K562 (cell line): ENCODE results near the gene ZFYVE1. TPM values are rescaled to one million over a fixed set of nuclear protein-coding genes. Genes with fewer than 3 reads are reported as not detected.

Experiments used
- ATAC-seq: fragments of 200-7000 bp; cut with Tn5 transposase; 3 replicates; pipeline ENCODE4 v1.9.1; 2020; ENCODE audit warnings: moderate library complexity
- BruUV-seq: library from RNA; stranded (reverse); fragments of 400-500 nt; replicated peaks from 2 replicates; lab custom pipeline; 2021; lab: Mats Ljungman, UMichigan
- CTCF ChIA-PET: fragments of 300-600 bp; formaldehyde crosslinking; extraction: SDS; loops from one replicate; lab custom pipeline; 2021; ENCODE audit warnings: low intra/inter-chr PET ratio; lab: Yijun Ruan, JAX
- POLR2A ChIA-PET: fragments of 300-600, 350-650 bp; sonication (Branson Sonifier 250); formaldehyde crosslinking; extraction: SDS; loops from one replicate; lab custom pipeline; 2021; ENCODE audit warnings: antibody characterized with exemption, inconsistent platforms; lab: Yijun Ruan, JAX
- DNase-seq, 4 experiments: peaks; one replicate each; pipeline versions ENCODE4 v3.0.0 to v3.0.0-alpha.2; 2011 to 2018; ENCODE audit warnings: low spot score in 3 of 4, mixed read lengths in 3 of 4; ENCODE audit errors: extremely low read depth in 1 of 4
- FAIRE-seq: peaks from 2 replicates; lab custom pipeline; 2011; peaks lifted over from hg19 to GRCh38; lab: Jason Lieb, UNC
- H2AFZ ChIP-seq: 2 replicates; pipeline ENCODE4 v1.6.0; 2011; ENCODE audit warnings: low read depth, low read length, control low read depth, inconsistent platforms
- H3K27ac ChIP-seq: fragments of 200-600 bp; 3 replicates; pipeline ENCODE4 v1.8.0; 2011; ENCODE audit warnings: low read depth, mild to moderate bottlenecking, control low read depth, inconsistent platforms, low read length, moderate library complexity, mixed read lengths; ENCODE audit errors: extremely low read depth
- H3K27me3 ChIP-seq, 2 experiments: fragments of 300-600 bp in 1 of 2; 2 replicates in 1 of 2; 3 replicates in 1 of 2; pipeline versions ENCODE4 v1.6.0 to v1.8.0; 2011; ENCODE audit warnings: inconsistent platforms in 2 of 2, low read length in 2 of 2, mild to moderate bottlenecking in 1 of 2, mixed read lengths in 1 of 2, moderate library complexity in 1 of 2; ENCODE audit not compliant: control insufficient read depth in 2 of 2, insufficient read depth in 2 of 2
- H3K36me3 ChIP-seq: fragments of 300-600 bp; 3 replicates; pipeline ENCODE4 v1.8.0; 2011; ENCODE audit warnings: mild to moderate bottlenecking, low read length, inconsistent platforms; ENCODE audit not compliant: control insufficient read depth, insufficient read depth
- H3K4me1 ChIP-seq, 2 experiments: fragments of 200-600 bp in 1 of 2; replicated peaks in 1 of 2; 2 replicates in 1 of 2; 3 replicates in 1 of 2; pipeline versions ENCODE4 v1.5.1 to v1.8.0; 2011; ENCODE audit warnings: inconsistent platforms in 2 of 2, low read length in 2 of 2, mild to moderate bottlenecking in 1 of 2, mixed read lengths in 1 of 2, moderate library complexity in 1 of 2; ENCODE audit not compliant: control insufficient read depth in 2 of 2, insufficient read depth in 2 of 2
- H3K4me2 ChIP-seq: 2 replicates; pipeline ENCODE4 v1.6.1; 2011; ENCODE audit warnings: low read length, control low read depth, inconsistent platforms, mixed read lengths; ENCODE audit not compliant: insufficient read depth
- H3K4me3 ChIP-seq: fragments of 200-600 bp; sonication (generic), shearing (Covaris generic); 2 replicates; pipeline ENCODE4 v1.5.1; 2016; ENCODE audit warnings: control low read depth, inconsistent platforms
- H3K79me2 ChIP-seq: fragments of 200-600 bp; 3 replicates; pipeline ENCODE4 v1.8.0; 2011; ENCODE audit warnings: low read length, inconsistent platforms; ENCODE audit not compliant: control insufficient read depth, insufficient read depth
- H3K9ac ChIP-seq, 2 experiments: 2 replicates each; pipeline versions ENCODE4 v1.6.0 to v1.6.1; 2011; ENCODE audit warnings: low read depth in 2 of 2, low read length in 2 of 2, control low read depth in 1 of 2, inconsistent platforms in 1 of 2, mild to moderate bottlenecking in 1 of 2, mixed read lengths in 1 of 2; ENCODE audit not compliant: insufficient read depth in 1 of 2
- H3K9me1 ChIP-seq: one replicate; pipeline ENCODE4 v1.6.0; 2011; ENCODE audit warnings: inconsistent platforms, mild to moderate bottlenecking, low read length, moderate library complexity; ENCODE audit not compliant: control insufficient read depth, insufficient read depth
- H3K9me3 ChIP-seq: replicated peaks from 2 replicates; pipeline ENCODE4 v1.5.1; 2011; ENCODE audit warnings: low read depth, low read length, inconsistent platforms; ENCODE audit not compliant: control insufficient read depth, insufficient read depth
- H4K20me1 ChIP-seq: replicated peaks from 2 replicates; pipeline ENCODE4 v1.6.1; 2011; ENCODE audit warnings: low read length, inconsistent platforms, mixed read lengths; ENCODE audit not compliant: control insufficient read depth, insufficient read depth
- HOXB6 ChIP-seq: fragments of 250-450 bp; sonication (Bioruptor Pico); IDR thresholded peaks from 2 replicates; pipeline ENCODE4 v1.5.1; 2022; ENCODE audit warnings: mild to moderate bottlenecking, borderline replicate concordance
- RAD21 ChIP-seq, 2 experiments: fragments of 250-450 bp in 1 of 2; fragments of 450-650 bp in 1 of 2; sonication (Bioruptor Pico) in 1 of 2; formaldehyde crosslinking in 1 of 2; IDR thresholded peaks in 1 of 2; conservative IDR thresholded peaks in 1 of 2; 2 replicates each; pipeline versions ENCODE4 v1.4.0 to v1.8.0; 2020 to 2022; ENCODE audit warnings: mild to moderate bottlenecking in 2 of 2, moderate library complexity in 1 of 2
- WGBS: fragments of 100-300 bp; shearing (Covaris generic); methylation state at CpG from one replicate; pipeline ENCODE4 v1.1.6; 2016; ENCODE audit warnings: low coverage, mixed read lengths; ENCODE audit not compliant: insufficient coverage; ENCODE audit errors: missing lambda C conversion rate; 5-methylcytosine and 5-hydroxymethylcytosine counted together
- in situ Hi-C: fragments of 300-500 bp; cut with MboI; formaldehyde crosslinking; loops from 4 replicates; pipeline ENCODE4 v1.15.0; 2018; ENCODE audit warnings: inconsistent platforms, mixed read lengths
- intact Hi-C: fragments of 100-400 bp; cut with micrococcal nuclease; formaldehyde crosslinking; loops from 2 replicates; pipeline ENCODE4 v1.14.2; 2022
- polyA plus RNA-seq, 8 experiments: library from polyadenylated mRNA; depleted of rRNA in 4 of 8; stranded (reverse) in 5 of 8; unstranded in 3 of 8; fragments of >200 nt; fragmentation: Nextera tagmentation in 2 of 8; fragmentation: Illumina TruSeq in 1 of 8; extraction: Ambion mirVana in 2 of 8; extraction: Trizol in 1 of 8; gene quantifications; 2 replicates each; pipeline versions ENCODE4 v1.2.1 to v1.2.3, GENCODE V29; 2011 to 2014; ENCODE audit warnings: inconsistent platforms in 1 of 8, missing spikeins in 1 of 8
- small RNA-seq: library from RNA; depleted of rRNA; stranded (forward); fragments of <200 nt; gene quantifications from one replicate; pipeline ENCODE3, GENCODE V24; 2014
- total RNA-seq, 7 experiments: library from RNA; depleted of rRNA in 6 of 7; stranded (reverse); fragments of >200 nt in 6 of 7; fragmentation: Illumina TruSeq in 2 of 7; extraction: Trizol in 2 of 7; gene quantifications; 2 replicates each; pipeline versions ENCODE4 v1.2.1 to v1.2.3, GENCODE V29; 2011 to 2021; ENCODE audit warnings: low replicate concordance in 1 of 7
- TF ChIP-seq, protein P1 (sequence below), 3 experiments: IDR thresholded peaks in 2 of 3; conservative IDR thresholded peaks in 1 of 3; 2 replicates each; pipeline ENCODE4 v1.5.1; 2011 to 2012; ENCODE audit warnings: low read length in 3 of 3, mild to moderate bottlenecking in 3 of 3, control low read depth in 2 of 3, improper control_type of control experiment in 1 of 3, inconsistent platforms in 1 of 3, low read depth in 1 of 3, mixed read lengths in 1 of 3, moderate library complexity in 1 of 3; ENCODE audit not compliant: insufficient read depth in 2 of 3

The ZFYVE1 gene
- total and polyA plus RNA-seq, 9 of the 15 experiments (the other 6 are each of a cell fraction or from before 2014, with no cell fraction given) = 0.62 to 5.5 (median 3.4) TPM

DNA sequence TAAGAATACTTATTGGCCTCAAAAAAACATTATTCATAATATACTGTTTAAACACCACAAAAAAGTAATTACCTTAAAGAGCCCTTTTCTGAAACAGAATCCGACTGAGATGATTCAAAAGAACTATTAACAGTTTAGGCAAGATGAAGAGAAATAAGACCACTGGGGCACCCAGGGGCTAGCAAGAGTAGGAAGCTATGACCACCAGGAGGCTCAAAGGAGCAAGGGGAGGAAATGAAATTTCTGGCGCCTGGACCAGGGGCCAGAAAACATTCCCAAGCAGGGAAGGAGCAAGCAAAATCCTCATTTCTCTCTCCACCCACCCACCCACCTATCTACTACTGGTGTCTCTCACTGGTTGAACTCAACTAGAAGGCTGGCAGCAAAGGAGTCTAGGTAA is 106.9 kb downstream of the ZFYVE1 start:
- no peaks in the 10 kb centered on the region for H3K27me3 ChIP-seq
- FAIRE-seq = no peak
- TF ChIP-seq, protein P1, sequence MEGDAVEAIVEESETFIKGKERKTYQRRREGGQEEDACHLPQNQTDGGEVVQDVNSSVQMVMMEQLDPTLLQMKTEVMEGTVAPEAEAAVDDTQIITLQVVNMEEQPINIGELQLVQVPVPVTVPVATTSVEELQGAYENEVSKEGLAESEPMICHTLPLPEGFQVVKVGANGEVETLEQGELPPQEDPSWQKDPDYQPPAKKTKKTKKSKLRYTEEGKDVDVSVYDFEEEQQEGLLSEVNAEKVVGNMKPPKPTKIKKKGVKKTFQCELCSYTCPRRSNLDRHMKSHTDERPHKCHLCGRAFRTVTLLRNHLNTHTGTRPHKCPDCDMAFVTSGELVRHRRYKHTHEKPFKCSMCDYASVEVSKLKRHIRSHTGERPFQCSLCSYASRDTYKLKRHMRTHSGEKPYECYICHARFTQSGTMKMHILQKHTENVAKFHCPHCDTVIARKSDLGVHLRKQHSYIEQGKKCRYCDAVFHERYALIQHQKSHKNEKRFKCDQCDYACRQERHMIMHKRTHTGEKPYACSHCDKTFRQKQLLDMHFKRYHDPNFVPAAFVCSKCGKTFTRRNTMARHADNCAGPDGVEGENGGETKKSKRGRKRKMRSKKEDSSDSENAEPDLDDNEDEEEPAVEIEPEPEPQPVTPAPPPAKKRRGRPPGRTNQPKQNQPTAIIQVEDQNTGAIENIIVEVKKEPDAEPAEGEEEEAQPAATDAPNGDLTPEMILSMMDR (IDR thresholded peaks at IDR 0.05 in 2 of 3, conservative IDR thresholded peaks at IDR 0.05 in 1 of 3; ENCODE audit: insufficient read depth in 2 of 3, low read depth in 1 of 3, low read length in 3 of 3) = peak; percentile 45 to 46 (median 46)
- TF ChIP-seq RAD21 (CRISPR knock-in tag; conservative IDR thresholded peaks at IDR 0.05 in 1 of 2, IDR thresholded peaks at IDR 0.05 in 1 of 2) (peak in 1 of 2 experiments; percentile 23; a peak in 1 of 4 replicates), HOXB6 (CRISPR knock-in tag) (no peak)
- TF ChIP-seq, all 486 proteins: peak for 2
- no peaks in the 10 kb centered on the region for H3K79me2 ChIP-seq
- peak in 1 of 4 experiments; percentile 15 for DNase-seq
- H3K36me3 ChIP-seq = no peaks in the 10 kb centered on the region
- ATAC-seq = peak; percentile 38; the same call in 1 of the 3 replicates
- H3K4me3 ChIP-seq = no peak overlapping the region
- no peak overlapping the region for H3K27ac ChIP-seq
- peak overlapping the region; percentile 70; the same call in 1 of the 2 replicates for H2AFZ ChIP-seq
- H3K4me1 ChIP-seq = peaks cover 9% of the 10 kb centered on the region in 2 experiments
- H3K9ac ChIP-seq = no peak overlapping the region
- WGBS = 7% methylated on average over 2 of the region's 2 CpGs
- H4K20me1 ChIP-seq = no peaks in the 10 kb centered on the region
- no TSS peak for BruUV-seq
- ChIA-PET CTCF (interaction anchor here (0.7 kb wide), 1 partner anchor 28 kb away, joined by 3 read pairs; no protein-coding TSS in a partner anchor), POLR2A (no interaction called here)
- intact Hi-C loops (loop anchor here (10.0 kb wide), 1 partner anchor 545 kb away; no protein-coding TSS in a partner anchor), in situ Hi-C loops (no loop called here)
- H3K4me2 ChIP-seq = no peak overlapping the region
- H3K9me1 ChIP-seq = no peaks in the 10 kb centered on the region
- H3K9me3 ChIP-seq = no peaks in the 10 kb centered on the region

Small RNA genes within 50 kb of the gene (small RNA-seq; reads per million reads assigned to genes)
- not detected for gene RN7SL586P

Other genes starting within 250 kb of the ZFYVE1 start
- 1.0 and 4.9 TPM in 2 replicates for gene DPF3, start 133.0 kb downstream of the ZFYVE1 start, total RNA-seq (2014; rRNA removed)
- gene DPF3, start 133.0 kb downstream of the ZFYVE1 start, total RNA-seq (2014; rRNA removed; fragmentation: Illumina TruSeq; extraction: Trizol) = 0.64 and 1.2 TPM in 2 replicates
- 1.3 and 2.1 TPM in 2 replicates for gene DPF3, start 133.0 kb downstream of the ZFYVE1 start, total RNA-seq (2015; rRNA removed; fragmentation: Illumina TruSeq; extraction: Trizol)
- gene DPF3, start 133.0 kb downstream of the ZFYVE1 start, total RNA-seq (2021) = 1.1 and 1.7 TPM in 2 replicates
- gene DPF3, start 133.0 kb downstream of the ZFYVE1 start, polyA plus RNA-seq (2011; rRNA removed) = 0.64 and 0.78 TPM in 2 replicates
- 1.0 and 1.1 TPM in 2 replicates for gene DPF3, start 133.0 kb downstream of the ZFYVE1 start, polyA plus RNA-seq (2014; fragmentation: Illumina TruSeq; extraction: Trizol)
- under 1 TPM; 0.21 to 0.25 TPM for gene DPF3, start 133.0 kb downstream of the ZFYVE1 start, polyA plus RNA-seq (2014; fragmentation: Nextera tagmentation; extraction: Ambion mirVana)
- gene DPF3, start 133.0 kb downstream of the ZFYVE1 start, polyA plus RNA-seq (2014; rRNA removed) = 1.4 and 1.8 TPM in 2 replicates
- 21.4 and 31.3 TPM in 2 replicates for gene DCAF4, start 100.6 kb downstream of the ZFYVE1 start, total RNA-seq (2014; rRNA removed)
- 18.8 and 22.9 TPM in 2 replicates for gene DCAF4, start 100.6 kb downstream of the ZFYVE1 start, total RNA-seq (2014; rRNA removed; fragmentation: Illumina TruSeq; extraction: Trizol)
- gene DCAF4, start 100.6 kb downstream of the ZFYVE1 start, total RNA-seq (2015; rRNA removed; fragmentation: Illumina TruSeq; extraction: Trizol) = 19.6 and 20.4 TPM in 2 replicates
- gene DCAF4, start 100.6 kb downstream of the ZFYVE1 start, total RNA-seq (2021) = 27.9 and 28.2 TPM in 2 replicates
- 26.9 and 31.8 TPM in 2 replicates for gene DCAF4, start 100.6 kb downstream of the ZFYVE1 start, polyA plus RNA-seq (2011; rRNA removed)
- 40.3 and 49.2 TPM in 2 replicates for gene DCAF4, start 100.6 kb downstream of the ZFYVE1 start, polyA plus RNA-seq (2014; fragmentation: Illumina TruSeq; extraction: Trizol)
- gene DCAF4, start 100.6 kb downstream of the ZFYVE1 start, polyA plus RNA-seq (2014; fragmentation: Nextera tagmentation; extraction: Ambion mirVana) = 1 to 10 TPM; 2.7 to 3.8 TPM
- 27.9 and 34.6 TPM in 2 replicates for gene DCAF4, start 100.6 kb downstream of the ZFYVE1 start, polyA plus RNA-seq (2014; rRNA removed)
- 32.2 and 34.6 TPM in 2 replicates for gene RBM25, start 31.4 kb upstream of the ZFYVE1 start, total RNA-seq (2014; rRNA removed)
- gene RBM25, start 31.4 kb upstream of the ZFYVE1 start, total RNA-seq (2014; rRNA removed; fragmentation: Illumina TruSeq; extraction: Trizol) = 48.1 and 55.6 TPM in 2 replicates
- 59.8 and 64.4 TPM in 2 replicates for gene RBM25, start 31.4 kb upstream of the ZFYVE1 start, total RNA-seq (2015; rRNA removed; fragmentation: Illumina TruSeq; extraction: Trizol)
- 47.3 and 51.4 TPM in 2 replicates for gene RBM25, start 31.4 kb upstream of the ZFYVE1 start, total RNA-seq (2021)
- 28.8 and 38.1 TPM in 2 replicates for gene RBM25, start 31.4 kb upstream of the ZFYVE1 start, polyA plus RNA-seq (2011; rRNA removed)
- 64.4 and 80.1 TPM in 2 replicates for gene RBM25, start 31.4 kb upstream of the ZFYVE1 start, polyA plus RNA-seq (2014; fragmentation: Illumina TruSeq; extraction: Trizol)
- gene RBM25, start 31.4 kb upstream of the ZFYVE1 start, polyA plus RNA-seq (2014; fragmentation: Nextera tagmentation; extraction: Ambion mirVana) = 10 to 100 TPM; 28.6 to 36.7 TPM
- 46.2 and 58.8 TPM in 2 replicates for gene RBM25, start 31.4 kb upstream of the ZFYVE1 start, polyA plus RNA-seq (2014; rRNA removed)
- 15.0 and 15.3 TPM in 2 replicates for gene PSEN1, start 109.4 kb upstream of the ZFYVE1 start, total RNA-seq (2014; rRNA removed)
- gene PSEN1, start 109.4 kb upstream of the ZFYVE1 start, total RNA-seq (2014; rRNA removed; fragmentation: Illumina TruSeq; extraction: Trizol) = 14.3 and 16.2 TPM in 2 replicates
- gene PSEN1, start 109.4 kb upstream of the ZFYVE1 start, total RNA-seq (2015; rRNA removed; fragmentation: Illumina TruSeq; extraction: Trizol) = 14.6 and 14.8 TPM in 2 replicates
- 18.7 and 22.2 TPM in 2 replicates for gene PSEN1, start 109.4 kb upstream of the ZFYVE1 start, total RNA-seq (2021)
- gene PSEN1, start 109.4 kb upstream of the ZFYVE1 start, polyA plus RNA-seq (2011; rRNA removed) = 9.9 and 10.8 TPM in 2 replicates
- gene PSEN1, start 109.4 kb upstream of the ZFYVE1 start, polyA plus RNA-seq (2014; fragmentation: Illumina TruSeq; extraction: Trizol) = 20.1 and 25.2 TPM in 2 replicates
- gene PSEN1, start 109.4 kb upstream of the ZFYVE1 start, polyA plus RNA-seq (2014; fragmentation: Nextera tagmentation; extraction: Ambion mirVana) = 10 to 100 TPM in 1 of 2 experiments, 1 to 10 TPM in 1; 6.5 to 13.7 TPM
- 12.7 and 13.9 TPM in 2 replicates for gene PSEN1, start 109.4 kb upstream of the ZFYVE1 start, polyA plus RNA-seq (2014; rRNA removed)
- gene PAPLN, start 210.4 kb upstream of the ZFYVE1 start, total RNA-seq (2014; rRNA removed) = 1.3 and 1.7 TPM in 2 replicates
- 1.2 and 1.4 TPM in 2 replicates for gene PAPLN, start 210.4 kb upstream of the ZFYVE1 start, total RNA-seq (2014; rRNA removed; fragmentation: Illumina TruSeq; extraction: Trizol)
- 1.2 TPM in 2 replicates for gene PAPLN, start 210.4 kb upstream of the ZFYVE1 start, total RNA-seq (2015; rRNA removed; fragmentation: Illumina TruSeq; extraction: Trizol)
- 2.2 and 2.9 TPM in 2 replicates for gene PAPLN, start 210.4 kb upstream of the ZFYVE1 start, total RNA-seq (2021)
- 2.9 and 4.2 TPM in 2 replicates for gene PAPLN, start 210.4 kb upstream of the ZFYVE1 start, polyA plus RNA-seq (2011; rRNA removed)
- 1.7 and 2.2 TPM in 2 replicates for gene PAPLN, start 210.4 kb upstream of the ZFYVE1 start, polyA plus RNA-seq (2014; fragmentation: Illumina TruSeq; extraction: Trizol)
- gene PAPLN, start 210.4 kb upstream of the ZFYVE1 start, polyA plus RNA-seq (2014; fragmentation: Nextera tagmentation; extraction: Ambion mirVana) = under 1 TPM; 0.43 to 0.56 TPM
- gene PAPLN, start 210.4 kb upstream of the ZFYVE1 start, polyA plus RNA-seq (2014; rRNA removed) = 3.5 and 5.5 TPM in 2 replicates